DND-41 (cell line): ENCODE data around the gene THRA.

Experiments used
- CTCF ChIP-seq: IDR thresholded peaks from 2 replicates; pipeline ENCODE4 v1.5.1; 2012; ENCODE audit warnings: borderline replicate concordance, low read length, moderate library complexity, mild to moderate bottlenecking; ENCODE audit not compliant: poor library complexity, severe bottlenecking; ENCODE audit errors: extremely low read depth
- EZH2 ChIP-seq: IDR thresholded peaks from 3 replicates; pipeline ENCODE4 v1.6.1; 2012; ENCODE audit warnings: borderline replicate concordance, low read depth, mild to moderate bottlenecking, moderate library complexity, low read length, inconsistent platforms; ENCODE audit not compliant: severe bottlenecking

- TF ChIP-seq CTCF (no peak), EZH2 (no peak)
Observed at GRCh38 chr17:40107522-40108174, 44.9 kb downstream of the THRA start.
